Stimulated activated CD8-positive, alpha-beta memory T cell treated with anti-CD3 and anti-CD28 coated beads, Interleukin-2, amount 100 ng/mL, for 48 hours (primary cell): ENCODE measurements around the gene MERTK.
"Not testable (repeated sequence)": the region's sequence is repeated elsewhere in the genome, so short reads cannot be mapped to it uniquely, and the experiment has no call there.

Experiments used
- DNase-seq, 2 donors: peaks; one replicate each; pipeline ENCODE4 v3.0.0-alpha.2; 2020; ENCODE audit warnings: low read depth in 2 of 2

Gene MERTK

GRCh38 chr2:112008910-112009485, 110.6 kb downstream of the MERTK start:
- DNase-seq, result no peak

- DNase-seq, result no peak
Observed at GRCh38 chr2:112010751-112011150, 112.3 kb downstream of the MERTK start.

DNA sequence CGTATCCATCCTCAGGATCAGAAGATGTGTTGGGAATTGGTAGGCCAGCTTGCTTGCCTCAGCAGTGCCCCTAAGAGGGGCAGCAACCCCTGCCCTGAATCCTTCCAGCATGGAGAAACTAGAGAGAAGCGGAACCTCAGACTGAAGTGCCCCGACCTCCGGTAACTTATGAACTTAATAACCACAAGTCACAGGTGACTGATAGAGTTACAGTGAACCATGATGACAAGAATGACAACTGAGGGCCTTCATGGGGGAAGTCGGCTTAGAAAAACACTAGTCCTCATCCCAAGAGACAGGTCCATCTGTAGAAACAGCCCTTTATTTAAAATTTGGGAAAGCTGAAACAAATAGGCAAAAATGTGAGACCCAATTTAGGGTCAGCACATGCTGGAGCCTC, 114.1 kb downstream of the MERTK start:
- DNase-seq, result no peak

DNA sequence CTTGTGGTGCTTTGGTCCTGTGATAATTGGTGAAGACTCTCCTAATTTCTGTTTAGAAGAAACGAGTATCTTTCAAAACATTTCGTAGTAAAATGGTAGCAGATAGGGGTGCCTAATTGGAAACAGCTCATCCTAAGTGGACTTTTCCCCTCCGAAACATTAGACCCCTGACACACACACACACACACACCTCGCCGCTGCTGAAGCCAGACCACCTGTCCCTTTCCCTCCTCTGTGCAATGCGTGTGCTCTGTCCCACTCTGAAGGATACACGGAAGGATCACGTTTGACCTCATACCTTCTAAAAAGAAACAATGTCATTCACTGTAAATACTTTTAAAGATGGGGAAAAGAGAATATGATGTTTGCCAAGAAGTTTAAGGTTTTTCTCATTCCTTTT, 120.4 kb downstream of the MERTK start:
- DNase-seq, result no peak

- no peak for DNase-seq
Observed at GRCh38 chr2:112019569-112019982, 121.2 kb downstream of the MERTK start.

DNA sequence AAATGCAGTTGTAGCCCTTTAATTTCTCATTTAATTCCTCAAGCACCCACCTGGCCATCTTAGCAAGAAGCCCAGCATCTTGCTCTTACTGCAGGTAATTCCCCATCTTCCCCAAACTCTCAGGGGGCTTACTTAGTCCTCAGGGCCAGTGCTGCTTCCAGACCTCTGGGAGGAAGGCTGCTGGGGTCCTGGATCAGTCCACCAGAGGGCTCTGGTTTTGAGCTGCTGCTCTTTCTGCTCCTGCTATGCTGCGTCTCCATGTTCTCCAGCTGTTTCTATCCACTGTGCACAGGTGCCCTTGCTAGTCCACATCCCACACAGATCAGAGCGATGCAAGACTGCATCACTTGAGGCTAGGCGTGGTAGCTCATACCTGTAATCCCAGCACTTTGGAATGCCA, 122.2 kb downstream of the MERTK start:
- DNase-seq, result no peak

DNA sequence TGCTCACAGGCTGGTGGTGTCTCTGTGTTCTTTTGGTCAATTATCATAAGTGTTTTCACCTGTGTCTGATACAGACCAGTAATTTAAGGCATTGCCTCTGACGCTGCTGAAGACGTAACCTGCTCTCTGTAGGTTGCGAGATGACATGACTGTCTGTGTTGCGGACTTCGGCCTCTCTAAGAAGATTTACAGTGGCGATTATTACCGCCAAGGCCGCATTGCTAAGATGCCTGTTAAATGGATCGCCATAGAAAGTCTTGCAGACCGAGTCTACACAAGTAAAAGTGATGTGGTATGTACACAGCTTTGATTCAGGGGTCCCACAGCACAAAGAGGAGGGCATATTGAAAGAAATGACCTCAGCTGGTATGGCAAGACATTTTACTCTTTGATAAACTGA, 122.9 kb downstream of the MERTK start:
- DNase-seq, result no peak

GRCh38 chr2:112021781-112022231, 123.4 kb downstream of the MERTK start:
- no peak for DNase-seq

DNA sequence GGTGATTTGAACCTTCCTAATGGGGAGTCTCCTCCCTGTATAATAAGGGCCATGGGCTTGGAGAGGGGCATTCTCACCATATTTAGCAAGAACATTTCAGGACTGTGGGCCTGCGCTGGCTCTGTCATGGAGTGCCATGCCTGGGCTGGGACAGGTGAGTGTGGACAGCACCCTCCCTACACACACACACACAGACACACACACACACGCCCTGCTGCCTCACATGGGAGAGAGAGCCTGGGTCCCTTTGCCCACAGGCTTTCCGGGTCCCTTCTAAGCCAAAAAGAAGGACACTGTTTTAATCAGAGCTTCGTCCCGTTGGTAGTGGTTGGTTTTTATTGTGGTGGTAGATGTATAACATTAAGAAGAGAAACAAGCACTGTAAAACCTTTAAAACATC, 125.3 kb downstream of the MERTK start:
- no peak for DNase-seq

DNA sequence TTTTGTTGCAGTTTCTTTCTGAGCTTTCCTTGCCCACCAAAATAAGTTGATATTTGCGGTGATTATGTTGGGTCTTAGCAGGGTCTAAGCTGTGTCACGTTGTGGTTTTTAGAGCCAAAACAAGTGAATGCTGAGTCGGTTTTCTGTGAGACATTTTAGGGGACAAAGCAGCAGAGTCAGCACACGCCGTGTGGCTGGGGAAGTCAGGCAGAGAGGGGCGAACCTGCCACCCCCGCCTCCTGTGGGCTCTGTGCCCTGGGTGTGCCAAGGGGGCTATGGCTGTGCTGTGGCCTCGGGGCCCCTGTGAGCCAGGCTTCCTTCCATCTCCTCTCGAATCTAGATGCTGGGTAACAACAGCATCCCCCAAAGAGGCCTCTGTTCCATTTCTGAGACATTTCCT, 125.8 kb downstream of the MERTK start:
- DNase-seq, result no peak

DNA sequence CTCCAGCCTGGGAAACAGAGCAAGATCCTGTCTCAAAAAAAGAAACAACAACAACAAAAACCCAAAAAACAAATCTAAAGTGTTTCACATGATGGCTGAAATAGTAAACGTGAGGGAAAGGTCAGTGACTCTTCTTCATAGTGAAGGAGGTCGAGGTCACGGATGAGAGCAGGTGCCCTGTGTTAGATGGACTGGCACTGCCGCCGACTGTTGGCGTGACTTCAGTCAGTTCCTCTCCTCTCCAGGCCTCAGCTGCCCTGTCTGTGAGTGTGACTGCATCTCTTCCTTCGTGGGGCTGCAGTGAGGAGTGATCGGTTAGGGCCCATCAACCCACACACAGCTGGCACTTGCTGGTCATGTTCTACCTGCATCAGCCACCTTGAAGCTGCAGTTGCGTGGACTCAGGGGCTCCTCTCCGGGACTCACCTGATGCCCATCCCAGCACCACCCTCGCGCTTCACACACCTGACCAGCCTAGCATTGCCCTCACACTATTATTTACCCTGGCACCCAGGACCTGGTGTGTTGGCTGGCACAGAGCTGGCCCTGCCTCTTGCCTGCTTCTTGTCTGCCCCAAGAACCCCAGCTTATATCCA, 126.6 kb downstream of the MERTK start:
- DNase-seq, result no peak

GRCh38 chr2:112026509-112026908, 128.1 kb downstream of the MERTK start:
- no peak for DNase-seq

- no peak for DNase-seq
Observed at GRCh38 chr2:112027767-112028166, 129.4 kb downstream of the MERTK start.

GRCh38 chr2:112029164-112029563, 130.8 kb downstream of the MERTK start:
- DNase-seq, result no peak

- DNase-seq, result no peak
Observed at GRCh38 chr2:112031473-112032223, 133.2 kb downstream of the MERTK start.

DNA sequence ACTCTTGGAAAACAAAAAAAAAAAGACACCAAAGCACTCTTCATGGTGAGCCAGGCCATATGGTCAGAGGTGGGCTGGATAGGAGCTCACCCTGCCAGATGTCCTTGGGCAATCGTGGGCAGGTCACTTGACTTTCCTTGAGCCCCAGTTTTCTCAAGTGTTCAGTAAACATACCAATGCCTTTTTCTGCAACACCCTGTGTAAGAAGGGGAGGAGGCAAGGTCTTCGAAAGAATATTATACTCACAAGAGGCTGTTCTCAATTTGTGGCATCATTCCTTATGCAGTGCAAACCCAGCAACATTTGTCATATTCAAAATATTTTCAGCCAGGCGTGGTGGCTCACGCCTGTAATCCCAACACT, 133.8 kb downstream of the MERTK start:
- DNase-seq, result no peak

- DNase-seq, result no peak
Observed at GRCh38 chr2:112032689-112033465, 134.5 kb downstream of the MERTK start.

- DNase-seq, result no peak
Observed at GRCh38 chr2:112033600-112033999, 135.2 kb downstream of the MERTK start.

DNA sequence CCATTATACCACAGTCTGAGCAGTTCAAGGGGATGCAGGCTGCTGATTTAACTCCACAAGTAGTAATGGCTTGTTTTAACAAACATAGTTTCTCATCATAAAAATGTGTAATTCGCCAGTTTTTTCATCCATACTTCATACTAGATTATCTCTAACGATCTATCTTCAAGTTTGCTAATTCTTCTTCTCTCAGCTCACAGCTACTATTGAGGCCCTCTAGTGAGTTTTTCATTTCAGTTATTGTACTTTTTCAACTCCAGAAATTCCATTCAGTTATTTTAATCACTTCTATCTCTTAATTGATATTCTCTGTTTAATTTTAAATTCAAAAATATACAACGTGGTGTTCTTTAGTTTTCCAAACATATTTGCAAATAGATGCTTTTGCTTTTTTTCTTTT, 136.5 kb downstream of the MERTK start:
- DNase-seq, result no peak

DNA sequence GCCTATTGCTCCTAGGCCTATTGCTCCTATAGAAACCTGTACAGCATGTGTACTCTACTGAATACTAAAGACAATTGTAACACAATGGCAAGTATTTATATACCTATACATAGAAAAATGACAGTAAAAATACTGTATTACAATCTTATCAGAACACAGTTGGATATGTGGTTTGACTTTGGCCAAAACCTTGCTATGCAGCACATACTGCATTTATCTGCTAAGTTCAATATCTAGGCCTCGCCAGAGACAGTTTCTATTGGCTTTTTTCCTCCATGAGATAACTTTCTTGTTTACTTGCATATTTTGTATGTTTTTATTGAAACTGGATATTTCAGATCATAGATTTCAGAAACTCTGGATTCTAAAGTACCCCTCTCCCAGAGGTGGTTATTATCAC, 137.4 kb downstream of the MERTK start:
- DNase-seq, result no peak

GRCh38 chr2:112039556-112039955, 141.1 kb downstream of the MERTK start:
- not testable (repeated sequence) for DNase-seq

GRCh38 chr2:112040066-112040465, 141.7 kb downstream of the MERTK start:
- not testable (repeated sequence) for DNase-seq
